Measurements from ENCODE around the gene CTAGE1.
"Not testable (repeated sequence)": the region's sequence is repeated elsewhere in the genome, so short reads cannot be mapped to it uniquely, and the experiment has no call there.

CTAGE1 gene

DNA sequence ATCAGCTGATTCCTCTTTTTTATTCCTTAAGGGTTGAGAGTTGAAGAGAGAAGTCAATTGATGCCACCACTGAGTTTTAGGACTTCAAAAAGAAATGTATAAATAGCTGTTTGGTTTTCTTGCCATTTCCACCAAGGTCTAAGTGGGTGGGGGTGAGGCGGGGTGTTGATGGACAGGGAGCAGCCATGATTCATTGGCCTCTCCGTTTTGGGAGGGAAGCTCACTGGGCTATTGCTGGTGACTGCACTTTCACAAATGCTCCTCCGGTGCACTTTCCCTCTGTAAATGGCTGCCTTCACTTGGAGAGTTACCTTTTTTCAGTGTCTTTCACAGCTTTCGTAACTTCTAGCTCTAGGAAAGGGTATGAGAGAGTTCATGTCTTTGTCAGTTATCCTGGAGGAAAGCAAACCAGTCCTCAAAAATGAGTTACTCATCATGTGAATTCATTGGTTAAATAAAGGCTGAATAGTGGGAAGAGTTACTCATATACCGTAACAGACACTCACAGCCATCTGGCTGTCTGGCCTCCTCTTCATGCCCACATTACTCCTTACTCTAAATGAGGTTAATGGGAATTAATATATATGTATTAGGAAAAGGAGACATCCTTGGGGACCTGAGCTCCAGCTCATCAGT lies 17.4 kb upstream of the CTAGE1 start:
- no peak for DNase-seq (ENCODE audit: low read depth in 3 of 3, low spot score in 1 of 3)

- no peak for DNase-seq (ENCODE audit: low read depth in 3 of 3, low spot score in 1 of 3)
These were observed 16.2 kb upstream of the CTAGE1 start for GRCh38 chr18:22433956-22434355.

DNA sequence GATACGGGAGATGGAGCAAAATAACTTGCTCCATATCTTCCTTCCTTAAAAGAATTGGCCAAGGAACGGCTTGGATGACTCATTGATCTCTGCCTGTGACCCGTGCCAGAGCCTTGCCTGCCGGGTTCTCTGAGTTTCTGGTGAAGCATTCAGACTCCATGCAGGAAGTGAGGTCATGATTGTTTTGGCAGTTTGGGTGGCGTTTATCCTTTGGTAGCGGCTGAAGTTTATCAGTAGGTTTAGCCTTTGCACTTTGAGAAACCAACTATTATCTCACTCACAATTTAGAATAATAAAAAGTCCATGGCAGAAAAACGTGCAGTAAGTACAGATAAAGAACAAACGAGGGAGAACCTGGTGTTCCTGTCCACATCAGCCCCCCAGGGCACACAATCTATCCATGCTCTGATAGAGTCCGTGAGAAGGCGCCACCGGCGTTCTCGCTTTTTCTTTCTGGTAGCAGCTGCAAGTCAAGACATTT lies 15.0 kb upstream of the CTAGE1 start:
- no peak for DNase-seq (ENCODE audit: low read depth in 3 of 3, low spot score in 1 of 3)

DNA sequence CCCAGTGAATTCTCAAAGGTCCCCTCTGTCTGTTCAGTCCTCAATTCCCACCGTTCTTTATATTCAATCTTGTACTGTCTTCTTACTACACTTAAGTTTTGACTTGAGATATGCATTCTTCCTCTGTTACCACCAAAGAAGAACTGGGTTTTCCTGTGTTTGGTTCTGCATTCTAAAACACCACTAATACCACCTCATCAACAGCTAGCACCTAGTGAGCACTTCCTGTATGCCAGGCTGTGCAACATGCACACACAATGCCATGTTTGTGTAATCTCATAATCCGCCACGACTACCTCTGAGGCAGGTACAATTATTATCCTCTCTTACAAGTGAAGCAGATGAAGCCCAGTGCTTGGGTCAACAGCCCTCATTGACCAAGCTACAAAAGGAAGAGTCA lies 11.8 kb upstream of the CTAGE1 start:
- no peak for DNase-seq (ENCODE audit: low read depth in 3 of 3, low spot score in 1 of 3)

- no peak for DNase-seq (ENCODE audit: low read depth in 3 of 3, low spot score in 1 of 3)
These were observed 11.0 kb upstream of the CTAGE1 start for GRCh38 chr18:22428672-22429071.

- no peak for DNase-seq (ENCODE audit: low read depth in 3 of 3, low spot score in 1 of 3)
These were observed 10.3 kb upstream of the CTAGE1 start for GRCh38 chr18:22427822-22428549.

GRCh38 chr18:22424565-22424963 lies 6.8 kb upstream of the CTAGE1 start:
- no peak for DNase-seq (ENCODE audit: low read depth in 3 of 3, low spot score in 1 of 3)

DNA sequence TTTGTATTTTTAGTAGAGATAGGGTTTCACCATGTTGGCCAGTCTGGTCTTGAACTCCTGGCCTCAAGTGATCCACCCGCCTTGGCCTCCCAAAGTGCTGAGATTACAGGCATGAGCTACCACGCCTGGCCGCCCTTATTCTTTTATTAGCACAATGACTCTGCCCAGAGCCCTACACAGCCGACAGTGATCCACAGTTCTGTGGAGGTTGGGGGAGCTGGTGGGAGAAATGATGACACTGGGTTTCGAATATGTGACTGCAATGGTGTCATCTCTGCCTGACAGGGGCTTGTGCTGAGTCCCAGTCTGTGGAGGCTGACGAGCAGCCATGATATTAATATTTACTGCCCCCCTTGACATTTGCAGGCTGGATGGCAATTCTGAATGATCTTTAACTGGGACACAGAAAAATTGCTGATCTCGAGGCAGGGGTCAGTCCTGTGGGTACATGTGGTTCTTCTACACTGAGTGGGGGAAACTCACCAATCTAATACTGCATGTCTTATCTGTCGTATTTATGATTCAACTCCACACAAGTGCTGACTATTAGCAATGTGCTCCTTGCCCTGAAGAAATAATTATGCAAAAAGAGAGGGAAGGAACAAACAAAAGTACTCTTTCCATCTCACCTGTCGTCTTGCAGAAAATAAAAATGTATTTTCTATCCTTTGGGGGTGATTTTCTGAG lies 6.3 kb upstream of the CTAGE1 start:
- DNase-seq (ENCODE audit: low read depth in 3 of 3, low spot score in 1 of 3), result no peak

GRCh38 chr18:22422909-22423548 lies 5.3 kb upstream of the CTAGE1 start:
- no peak for DNase-seq (ENCODE audit: low read depth in 3 of 3, low spot score in 1 of 3)

GRCh38 chr18:22420652-22421051 lies 2.9 kb upstream of the CTAGE1 start:
- DNase-seq (ENCODE audit: low read depth in 3 of 3, low spot score in 1 of 3), result no peak

DNA sequence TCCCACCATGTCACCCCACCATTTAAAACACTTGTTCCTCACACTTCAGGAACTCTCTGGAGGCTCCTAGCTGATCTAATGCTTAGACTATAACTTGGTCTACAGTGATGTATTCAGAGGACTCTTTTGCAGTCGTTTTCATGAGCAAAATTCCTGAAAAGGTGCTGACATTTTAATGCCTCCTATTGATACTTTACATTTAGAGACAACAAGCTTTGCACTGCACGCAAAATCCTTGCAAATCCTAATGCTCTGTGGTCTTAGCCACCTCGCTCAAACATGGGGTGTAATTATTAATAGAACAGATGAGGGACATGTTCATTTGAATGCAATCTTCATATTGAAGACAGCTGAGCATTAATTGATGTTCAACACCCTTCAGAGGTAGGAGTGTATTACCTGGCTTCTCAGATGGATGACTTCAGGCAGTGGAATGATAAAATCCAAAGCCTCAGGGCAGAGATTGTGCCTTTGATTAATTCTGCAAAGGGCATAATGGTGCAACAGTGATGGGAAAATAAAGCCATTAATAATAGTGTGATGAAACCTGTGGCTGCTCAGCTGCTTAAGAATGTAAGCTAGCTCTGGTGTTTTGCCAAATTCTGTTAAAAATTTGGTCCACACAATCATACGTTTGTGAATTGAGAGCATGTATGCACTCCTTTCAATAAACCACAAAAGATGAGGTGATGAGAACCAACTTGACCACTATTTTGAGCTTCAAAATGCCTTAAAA lies 5.4 kb downstream of the CTAGE1 start:
- no peak for DNase-seq (ENCODE audit: low read depth in 3 of 3, low spot score in 1 of 3)

DNA sequence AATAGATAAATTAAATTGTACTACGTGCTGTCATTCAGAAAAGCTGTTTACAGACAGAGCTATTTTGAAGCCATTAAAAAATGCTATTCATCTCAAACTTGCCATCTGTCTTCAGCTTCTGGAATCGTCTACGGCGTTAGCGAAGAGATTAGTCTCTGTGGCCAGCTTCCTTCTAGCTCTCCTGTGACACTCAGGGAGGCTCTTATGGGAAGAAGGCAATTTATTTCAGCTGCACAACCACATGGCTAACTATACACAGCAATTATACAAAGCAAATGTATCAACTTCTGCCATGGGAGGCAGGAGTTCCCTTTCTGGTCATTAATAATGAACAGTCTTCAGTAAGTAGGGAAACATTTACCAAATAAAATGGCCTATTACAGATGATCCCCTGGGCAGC lies 6.3 kb downstream of the CTAGE1 start:
- no peak for DNase-seq (ENCODE audit: low read depth in 3 of 3, low spot score in 1 of 3)

DNA sequence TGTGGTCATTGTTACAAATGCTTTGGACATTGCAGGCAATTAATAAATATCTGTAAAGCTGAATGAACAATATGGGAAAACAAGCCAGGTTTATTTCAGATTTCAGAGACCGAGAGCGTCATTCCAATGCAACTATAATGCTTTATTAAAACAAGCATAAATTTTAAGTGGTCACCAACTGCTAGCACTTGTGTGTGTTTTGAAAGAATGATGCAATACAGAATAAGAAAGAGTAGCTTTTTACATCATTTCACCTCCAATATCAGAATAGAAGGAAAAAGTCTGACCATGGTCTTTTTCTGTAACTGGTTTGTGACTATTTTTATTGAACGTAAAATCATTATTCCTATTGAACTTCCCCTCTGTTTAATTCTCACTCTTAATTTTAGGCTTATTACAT lies 7.6 kb downstream of the CTAGE1 start:
- DNase-seq (ENCODE audit: low read depth in 3 of 3, low spot score in 1 of 3), result no peak

GRCh38 chr18:22409445-22409844 lies 8.3 kb downstream of the CTAGE1 start:
- no peak for DNase-seq (ENCODE audit: low read depth in 3 of 3, low spot score in 1 of 3)

GRCh38 chr18:22408059-22408458 lies 9.7 kb downstream of the CTAGE1 start:
- no peak for DNase-seq (ENCODE audit: low read depth in 3 of 3, low spot score in 1 of 3)

DNA sequence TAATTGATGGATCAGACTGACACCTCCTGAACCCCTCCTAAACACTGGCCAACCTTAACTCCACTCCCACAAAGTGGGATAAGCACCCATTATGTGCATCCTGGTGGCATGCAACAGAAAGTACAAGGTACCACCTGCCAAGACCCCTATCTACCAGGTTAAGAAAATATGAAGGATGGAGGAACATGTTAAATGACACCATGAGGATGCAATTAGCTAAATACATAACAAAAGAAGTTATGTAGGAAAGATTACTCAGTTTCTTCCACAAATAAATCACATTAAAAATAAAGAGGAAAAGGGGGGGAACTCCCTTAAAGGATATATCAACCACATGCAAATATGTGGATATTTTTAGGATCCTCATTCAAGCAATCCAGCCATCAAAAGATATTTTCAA lies 12.6 kb downstream of the CTAGE1 start:
- no peak for DNase-seq (ENCODE audit: low read depth in 3 of 3, low spot score in 1 of 3)

DNA sequence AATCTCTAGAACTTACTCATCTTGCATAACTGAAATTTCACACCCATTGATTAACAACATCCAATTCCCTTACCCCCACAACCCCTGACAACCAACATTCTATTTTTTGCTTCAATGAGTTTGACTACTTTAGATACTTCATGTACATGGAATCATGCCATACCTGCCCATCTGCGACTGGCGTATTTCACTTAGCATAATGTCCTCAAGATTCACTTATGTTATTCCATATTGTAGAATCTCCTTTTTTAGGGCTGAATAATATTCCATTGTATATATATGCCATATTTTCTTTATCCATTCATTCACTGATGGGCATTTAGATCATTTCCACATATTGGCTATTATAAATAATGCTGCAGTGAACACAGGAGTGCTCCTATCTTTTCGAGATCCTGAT lies 13.8 kb downstream of the CTAGE1 start:
- DNase-seq (ENCODE audit: low read depth in 3 of 3, low spot score in 1 of 3), result no peak

DNA sequence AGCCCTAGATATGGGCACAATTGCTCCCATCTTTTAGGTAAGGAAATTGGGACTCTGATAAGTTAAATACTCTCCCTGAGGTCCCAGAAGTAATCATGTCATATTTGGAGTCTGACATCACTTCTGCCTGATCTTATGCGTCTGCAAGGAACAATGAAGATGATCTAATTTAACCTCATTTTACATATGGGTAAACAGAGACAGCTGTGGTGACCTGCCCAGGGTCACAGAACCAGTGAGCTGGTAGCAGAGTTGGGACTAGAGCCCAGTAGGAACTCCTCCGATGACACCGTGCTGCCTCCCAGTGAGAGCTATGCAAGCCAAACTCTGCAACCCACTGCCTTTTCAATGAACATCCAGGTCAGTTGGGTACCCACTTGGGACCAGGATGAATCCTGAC lies 17.8 kb downstream of the CTAGE1 start:
- DNase-seq (ENCODE audit: low read depth in 3 of 3, low spot score in 1 of 3), result no peak

DNA sequence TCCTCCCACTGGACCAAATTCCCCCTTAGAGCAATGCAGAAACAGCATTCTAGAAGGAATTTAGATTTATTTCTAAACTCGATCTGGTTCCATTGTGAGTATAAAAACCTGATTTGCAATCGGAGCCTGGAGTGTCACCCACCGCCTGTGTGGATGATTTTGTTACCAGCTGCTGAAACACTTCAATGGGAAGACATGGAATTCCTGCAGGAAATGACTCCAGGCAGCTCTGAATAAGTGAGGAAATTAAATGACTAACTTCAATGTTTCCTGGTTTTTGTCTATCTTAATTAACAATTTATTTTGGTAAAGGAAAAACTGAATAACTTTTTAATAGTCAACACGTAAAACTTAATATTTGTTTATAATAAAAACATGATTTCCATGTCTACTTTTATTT lies 19.3 kb downstream of the CTAGE1 start:
- DNase-seq (ENCODE audit: low read depth in 3 of 3, low spot score in 1 of 3), result no peak

DNA sequence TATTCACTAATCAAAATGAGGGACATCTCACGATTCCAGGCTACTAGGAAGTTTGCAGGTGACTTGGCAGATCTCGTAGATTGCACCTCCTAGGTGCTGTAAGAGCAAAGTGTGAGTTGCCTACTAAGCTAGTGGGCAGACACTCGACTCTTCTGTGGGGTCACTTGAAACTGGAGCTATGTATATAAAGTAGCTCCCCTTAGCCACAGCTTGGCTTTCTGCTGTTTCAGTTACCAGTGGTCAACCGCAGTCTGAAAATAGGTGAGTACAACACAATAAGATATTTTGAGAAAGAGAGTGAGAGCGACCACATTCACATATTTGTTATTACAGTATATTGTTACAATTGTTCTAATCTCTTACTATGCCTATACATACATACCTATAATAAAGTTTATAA lies 23.3 kb downstream of the CTAGE1 start:
- DNase-seq (ENCODE audit: low read depth in 3 of 3, low spot score in 1 of 3), result no peak

DNA sequence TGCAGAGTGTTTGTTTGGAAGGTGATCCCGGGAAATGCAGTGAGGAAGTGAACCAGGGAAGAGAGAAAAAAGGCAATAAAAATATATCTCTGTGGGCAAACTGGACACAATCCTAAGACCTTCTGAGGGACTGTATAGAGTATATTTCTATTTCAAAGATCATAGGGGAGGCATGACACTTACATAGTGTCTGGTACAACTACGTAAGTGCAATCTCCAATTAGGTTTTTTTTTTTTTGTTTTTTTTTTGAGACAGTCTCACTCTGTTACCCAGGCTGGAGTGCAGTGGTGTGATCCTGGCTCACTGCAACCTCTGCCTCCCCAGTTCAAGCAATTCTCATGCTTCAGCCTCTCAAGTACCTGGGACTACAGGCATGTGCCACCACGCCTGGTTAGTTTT lies 24.6 kb downstream of the CTAGE1 start:
- DNase-seq (ENCODE audit: low read depth in 3 of 3, low spot score in 1 of 3), result not testable (repeated sequence)

All from stimulated activated CD4-positive, alpha-beta T cell treated with anti-CD3 and anti-CD28 coated beads, TNF-alpha, amount 100 ng/mL, for 1 hour (primary cell).